CD4-positive, alpha-beta T cell treated with Interferon alpha-2 for 1 hour (primary cell): Measurements from ENCODE around the gene PTPRN2.
"Not testable (repeated sequence)": the region's sequence is repeated elsewhere in the genome, so short reads cannot be mapped to it uniquely, and the experiment has no call there.

Experiments
- DNase-seq, 2 donors: peaks; one replicate each; pipeline ENCODE4 v3.0.0-alpha.2; 2020 to 2022

Gene PTPRN2

GRCh38 chr7:157926107-157926506 is 661.5 kb downstream of the PTPRN2 start:
- DNase-seq = no peak

- DNase-seq = no peak
Observed at GRCh38 chr7:157925383-157925875, 662.2 kb downstream of the PTPRN2 start.

DNA sequence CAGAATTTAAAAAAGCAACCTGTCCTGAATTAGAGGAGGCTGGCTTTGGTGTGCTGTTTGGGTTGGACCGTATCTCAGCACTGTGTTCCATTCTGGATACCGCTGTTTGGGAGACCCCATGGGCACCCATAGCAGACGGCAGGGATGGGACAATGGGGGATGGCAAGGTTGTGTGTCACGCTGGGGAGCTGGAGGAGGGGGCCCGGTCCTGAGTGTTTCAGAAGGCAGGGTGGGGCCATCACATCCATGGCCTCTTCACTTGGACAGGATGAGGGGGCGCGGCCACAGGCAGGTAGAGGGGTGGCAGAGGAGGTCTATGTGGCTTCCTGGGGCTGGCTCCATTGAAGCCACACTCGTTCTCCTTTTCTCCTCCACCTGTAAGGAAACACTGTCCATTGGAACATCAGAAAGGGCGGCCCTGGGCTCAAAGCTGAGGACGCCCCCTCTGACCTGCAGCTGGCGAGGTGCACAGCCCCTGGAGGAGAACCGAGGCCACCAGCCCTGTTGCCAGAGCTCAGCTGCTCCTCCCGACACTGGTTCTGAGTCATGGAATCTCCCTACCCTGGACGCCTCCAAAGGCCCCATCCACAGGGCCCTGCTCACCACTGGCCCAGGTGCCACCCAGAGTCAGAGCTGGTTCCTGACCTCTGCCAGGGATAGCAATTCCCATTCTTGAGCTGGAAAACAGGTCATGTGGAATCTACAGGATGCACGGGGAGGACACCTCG is 663.6 kb downstream of the PTPRN2 start:
- DNase-seq = no peak

GRCh38 chr7:157922576-157922975 is 665.0 kb downstream of the PTPRN2 start:
- no peak for DNase-seq

DNA sequence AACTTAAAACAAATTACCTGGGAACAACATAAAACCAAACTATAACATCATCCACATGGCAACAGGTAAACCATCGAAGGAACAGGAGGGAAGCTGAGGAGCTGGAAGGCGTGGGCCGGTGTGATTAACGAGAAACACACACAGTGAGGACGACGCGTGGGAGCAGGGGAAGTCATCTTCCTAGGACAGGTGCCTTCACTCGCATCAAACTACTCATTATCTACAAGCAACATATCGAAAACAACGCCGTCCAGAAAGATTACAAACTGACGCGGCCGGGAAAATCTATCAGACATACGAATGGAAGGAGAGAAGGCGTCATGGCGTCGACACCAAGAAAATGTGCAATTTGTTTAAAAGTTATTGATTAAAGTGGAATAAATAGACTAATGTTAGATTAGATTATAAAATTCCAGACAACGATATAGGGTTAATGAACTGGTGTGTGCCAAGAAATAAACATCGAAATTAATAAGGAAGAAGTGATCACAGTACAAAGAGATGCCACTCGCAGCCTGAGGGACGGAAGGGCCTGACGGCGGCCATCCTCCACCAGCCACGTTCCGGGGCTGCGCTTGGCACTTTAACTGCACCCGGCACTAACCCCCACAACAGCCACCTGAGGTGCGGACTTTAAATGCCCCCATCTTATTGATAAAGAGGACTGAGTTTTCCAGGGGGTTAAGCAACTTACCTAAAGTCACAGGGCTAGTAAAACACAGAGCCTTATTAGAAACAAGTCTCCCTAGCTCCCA is 669.1 kb downstream of the PTPRN2 start:
- DNase-seq = no peak

GRCh38 chr7:157916946-157917640 is 670.5 kb downstream of the PTPRN2 start:
- DNase-seq = no peak

DNA sequence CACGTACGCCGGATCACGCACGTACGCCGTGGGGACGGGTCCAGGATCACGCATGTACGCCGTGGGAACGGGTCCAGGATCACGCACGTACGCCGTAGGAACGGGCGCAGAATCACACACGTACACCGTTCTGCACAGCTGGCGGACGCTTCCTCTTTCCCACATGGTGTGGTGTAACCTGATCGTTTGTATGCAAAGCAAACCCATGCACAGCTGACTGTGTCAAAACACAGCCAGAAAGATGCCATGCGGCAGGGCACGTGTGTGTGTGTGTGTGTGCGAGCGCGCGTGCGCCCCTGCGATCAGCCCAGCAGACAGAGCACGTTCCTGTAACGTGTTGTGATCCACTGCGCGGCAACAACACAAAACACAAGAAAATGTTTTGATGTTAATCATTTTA is 677.2 kb downstream of the PTPRN2 start:
- DNase-seq = no peak

- DNase-seq = not testable (repeated sequence)
Observed at GRCh38 chr7:157910045-157910444, 677.6 kb downstream of the PTPRN2 start.

DNA sequence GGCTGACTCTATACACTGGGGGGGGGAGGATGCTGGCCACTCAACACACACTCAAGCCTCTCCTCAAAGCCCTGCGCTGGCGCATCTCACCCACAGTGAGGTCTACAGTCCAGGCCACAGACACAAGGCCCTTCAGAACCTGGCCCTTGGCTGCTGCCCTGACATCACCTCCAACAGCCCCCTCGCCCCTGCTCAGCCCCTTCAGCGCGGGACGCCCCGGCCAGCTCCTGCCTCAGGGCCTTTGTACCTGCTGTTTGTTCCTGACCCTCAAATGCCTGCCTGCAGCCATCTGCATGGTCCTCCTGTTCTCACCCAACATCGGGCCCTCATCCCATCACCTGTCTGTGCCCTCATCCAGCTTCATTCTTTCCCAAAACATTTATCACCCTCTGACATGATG is 678.3 kb downstream of the PTPRN2 start:
- DNase-seq = no peak

DNA sequence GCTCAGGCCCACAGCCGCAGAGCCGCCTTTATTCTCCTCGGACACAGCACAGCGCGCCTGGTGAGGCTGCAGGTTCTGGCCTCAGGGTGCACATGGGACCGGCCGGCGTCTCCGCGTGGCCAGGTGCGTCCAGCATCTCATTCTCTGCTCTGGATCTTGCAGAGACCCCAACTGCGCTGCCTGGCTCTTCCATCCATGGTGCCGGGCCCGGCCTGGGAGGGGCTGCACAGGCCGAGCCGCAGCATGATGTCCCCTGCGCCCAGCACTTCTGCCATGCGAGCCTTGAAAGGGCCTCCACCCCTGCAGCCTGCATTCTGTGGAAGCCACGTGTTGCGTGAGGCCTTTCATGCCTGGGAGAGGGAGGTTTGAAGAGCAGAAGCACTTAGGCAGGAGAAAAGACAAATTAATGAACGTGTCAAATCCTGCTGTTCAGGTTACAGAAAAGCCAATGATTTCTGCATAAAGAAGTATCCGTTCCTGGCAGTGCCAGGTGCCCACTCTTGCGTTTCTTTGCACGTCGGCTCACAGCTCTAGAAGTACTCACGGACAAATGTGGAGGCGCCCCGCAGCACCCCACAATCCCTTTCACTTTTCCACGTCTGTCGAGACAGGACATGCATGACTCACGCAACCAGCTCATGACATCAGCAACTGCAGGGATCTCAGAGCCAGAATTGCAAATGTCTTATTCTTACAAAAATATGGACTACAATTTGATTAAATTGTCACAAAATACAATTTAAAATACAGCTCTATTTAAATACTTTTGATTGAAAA is 679.4 kb downstream of the PTPRN2 start:
- no peak for DNase-seq

GRCh38 chr7:157907091-157907490 is 680.5 kb downstream of the PTPRN2 start:
- DNase-seq = no peak

GRCh38 chr7:157906583-157906982 is 681.0 kb downstream of the PTPRN2 start:
- DNase-seq = no peak

DNA sequence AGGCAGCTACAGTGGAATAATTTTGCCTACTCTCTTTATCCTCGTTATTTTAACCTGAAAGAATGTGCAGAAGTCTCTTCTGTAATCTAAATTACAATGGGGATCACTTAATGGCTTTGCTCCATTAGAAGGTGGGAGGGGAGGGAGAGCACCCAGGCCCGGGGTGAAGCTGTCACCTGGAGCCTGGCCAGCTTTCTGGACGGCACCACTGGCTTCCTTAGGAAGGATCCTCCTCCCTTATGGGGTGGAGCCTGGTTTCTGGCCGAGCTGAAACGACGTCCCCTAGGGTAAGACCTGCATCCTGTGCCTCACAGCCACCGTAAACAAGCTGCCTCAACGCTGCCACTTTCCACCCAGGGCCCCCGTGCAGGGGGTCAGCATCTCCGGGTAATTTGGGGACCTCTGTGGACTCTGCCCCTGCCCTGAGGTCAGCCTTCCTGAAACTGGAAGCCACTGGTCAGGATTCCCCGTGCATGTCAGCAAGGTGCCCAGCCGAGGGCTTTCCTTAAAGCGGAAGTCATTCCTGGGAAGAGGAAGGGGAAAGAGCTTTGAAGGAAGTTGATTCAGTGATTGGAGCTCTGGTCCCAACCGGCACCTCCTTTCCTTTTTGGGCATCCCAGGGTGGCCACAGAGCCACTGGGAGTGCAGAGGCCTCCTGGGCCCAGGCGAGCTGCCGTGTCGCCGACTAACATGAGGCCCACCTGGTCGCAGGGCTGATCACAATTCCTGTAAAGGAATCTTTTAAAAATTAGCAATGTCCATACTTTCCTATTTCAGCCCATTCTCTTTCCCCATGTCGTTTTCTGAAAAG is 681.8 kb downstream of the PTPRN2 start:
- DNase-seq = no peak

DNA sequence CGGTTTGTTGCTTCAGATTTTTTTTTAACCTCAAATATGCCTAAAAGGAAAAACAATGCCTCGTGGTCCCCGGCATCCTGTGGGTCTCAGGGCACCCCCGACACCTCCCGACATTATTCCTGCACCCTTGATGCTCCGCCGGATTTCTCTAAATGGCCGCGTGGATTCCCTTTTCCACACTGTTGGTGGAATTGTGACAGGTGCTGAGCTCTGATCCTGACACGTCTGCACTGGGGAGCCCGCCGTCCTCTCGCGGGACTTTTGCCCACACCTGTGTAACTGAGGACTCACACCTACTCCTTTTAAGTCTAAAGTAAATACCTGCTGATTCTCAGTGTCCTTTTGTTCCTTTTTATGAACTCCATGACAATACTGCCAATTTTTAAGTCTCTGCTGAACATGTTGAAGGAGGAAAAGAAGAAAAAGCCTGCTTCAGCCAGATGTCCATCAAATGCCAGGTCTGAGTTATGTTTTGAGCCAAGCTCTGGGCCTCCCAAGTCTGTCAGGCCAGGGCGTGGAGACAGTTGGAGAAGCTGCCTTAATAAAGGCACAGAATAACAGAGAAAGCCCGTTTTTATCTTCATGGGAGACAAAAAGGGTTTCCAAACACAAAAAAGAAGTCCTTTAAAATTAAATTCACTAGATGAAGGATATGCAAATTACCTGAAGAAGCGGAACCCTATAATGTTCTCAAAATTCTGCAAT is 682.6 kb downstream of the PTPRN2 start:
- no peak for DNase-seq

GRCh38 chr7:157904211-157904865 is 683.3 kb downstream of the PTPRN2 start:
- DNase-seq = no peak

DNA sequence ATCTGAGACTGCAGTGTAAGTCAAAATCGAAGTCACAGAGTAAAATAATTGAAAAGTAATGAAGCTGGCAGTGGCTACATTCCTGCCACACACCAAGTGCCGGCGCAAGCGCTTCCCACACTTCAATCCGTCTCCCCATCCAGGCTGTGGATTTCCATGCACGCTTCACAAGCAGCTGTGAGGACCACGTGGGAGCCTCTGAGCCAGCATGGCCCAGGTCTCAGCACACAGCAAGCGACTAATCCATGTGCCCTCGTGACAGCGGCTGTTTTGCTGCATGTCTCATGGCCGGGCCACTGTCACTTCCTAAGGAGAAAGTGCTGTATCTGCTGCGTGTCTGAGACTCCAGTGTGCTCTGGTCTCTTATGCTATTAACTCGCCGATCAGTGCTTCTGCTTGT is 683.9 kb downstream of the PTPRN2 start:
- DNase-seq = no peak

DNA sequence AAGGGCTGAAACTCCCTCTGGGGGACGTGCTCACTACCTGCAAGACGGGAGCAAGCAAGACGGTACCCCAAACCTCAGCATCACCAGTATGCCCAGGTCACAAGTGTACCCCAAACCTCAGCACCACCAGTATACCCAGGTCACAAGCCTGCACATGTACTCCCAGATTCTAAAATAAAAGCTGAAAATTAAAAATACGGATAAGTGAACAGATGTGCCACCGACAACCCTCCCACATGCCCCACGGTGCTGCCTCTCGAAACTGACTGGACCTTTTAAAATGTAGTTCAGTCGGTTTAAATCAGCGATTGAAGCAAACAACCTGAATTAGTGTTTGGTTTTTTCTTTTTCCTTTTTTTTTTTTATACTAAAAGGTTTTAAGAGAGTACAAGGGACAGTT is 684.3 kb downstream of the PTPRN2 start:
- no peak for DNase-seq

DNA sequence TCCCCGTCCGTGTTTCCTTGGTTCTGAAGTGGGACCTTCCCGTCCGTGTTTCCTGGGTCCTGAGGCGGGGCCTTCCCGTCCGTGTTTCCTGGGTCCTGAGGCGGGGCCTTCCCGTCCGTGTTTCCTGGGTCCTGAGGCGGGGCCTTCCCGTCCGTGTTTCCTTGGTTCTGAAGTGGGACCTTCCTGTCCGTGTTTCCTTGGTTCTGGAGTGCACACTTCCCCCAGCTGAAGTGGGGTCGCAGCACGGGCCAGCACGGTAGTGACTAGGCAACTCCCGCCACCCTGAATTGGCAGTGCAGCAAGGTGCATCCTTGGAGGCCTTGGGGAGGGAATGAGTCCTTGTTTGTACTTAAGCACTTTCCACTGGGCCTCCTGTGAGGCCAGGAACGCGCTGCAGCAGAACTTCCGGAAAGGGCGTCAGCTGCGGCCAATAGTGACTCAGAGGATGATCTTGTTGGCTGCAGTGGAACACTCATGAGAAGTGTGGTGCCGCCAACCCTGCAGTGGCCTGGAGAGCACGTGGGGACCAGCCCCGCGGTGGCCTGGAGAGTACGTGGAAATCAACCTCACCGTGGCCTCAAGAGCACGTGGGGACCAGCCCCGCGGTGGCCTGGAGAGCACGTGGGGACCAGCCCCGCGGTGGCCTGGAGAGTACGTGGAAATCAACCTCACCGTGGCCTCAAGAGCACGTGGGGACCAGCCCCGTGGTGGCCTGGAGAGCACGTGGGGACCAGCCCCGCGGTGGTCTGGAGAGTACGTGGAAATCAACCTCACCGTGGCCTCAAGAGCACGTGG is 685.6 kb downstream of the PTPRN2 start:
- DNase-seq = not testable (repeated sequence)

DNA sequence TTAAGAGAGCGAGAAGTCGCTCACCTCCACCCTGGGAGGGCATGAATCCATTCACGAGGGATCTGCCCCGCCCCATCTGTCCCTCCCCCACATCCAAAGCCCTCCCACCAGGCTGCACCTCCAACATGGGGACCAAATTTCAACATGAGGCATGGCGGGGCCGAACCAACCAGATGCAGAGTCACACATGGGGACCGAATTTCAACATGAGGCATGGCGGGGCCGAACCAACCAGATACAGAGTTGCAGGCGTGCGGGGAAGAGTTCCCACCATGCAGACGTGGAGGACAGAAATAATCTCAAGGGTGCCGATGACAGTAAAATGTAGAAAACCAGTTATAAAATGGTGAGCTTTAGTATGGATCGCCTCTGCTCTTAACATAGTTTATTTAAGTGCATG is 686.5 kb downstream of the PTPRN2 start:
- DNase-seq = no peak

DNA sequence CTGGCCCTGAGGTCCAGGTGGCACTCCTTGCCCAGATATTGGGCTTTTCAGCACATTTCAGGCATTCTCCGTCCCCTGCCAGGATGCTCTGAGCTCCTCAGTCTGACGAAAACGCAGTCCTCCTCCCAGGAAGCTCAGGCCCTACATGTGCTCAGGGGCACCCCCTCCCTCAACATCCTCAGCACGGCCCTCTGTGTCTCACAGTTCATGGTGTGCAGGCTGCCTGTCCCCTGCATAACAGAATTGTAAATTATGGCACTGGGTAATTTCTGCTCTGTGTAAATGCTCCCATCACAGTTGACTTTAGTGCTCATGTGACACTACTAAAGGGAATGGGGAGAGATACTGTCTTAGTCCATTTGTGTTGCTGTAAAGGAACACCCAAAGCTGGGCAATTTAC is 687.1 kb downstream of the PTPRN2 start:
- no peak for DNase-seq
